DND-41 (cell line): ENCODE measurements around the gene GEMIN7.

Source experiments
- ATAC-seq: fragments of 200-7000 bp; cut with Tn5 transposase; 3 replicates; pipeline ENCODE4 v1.9.1; 2021; ENCODE audit warnings: low read depth; ENCODE audit not compliant: insufficient read depth
- DNase-seq: peaks from one replicate; pipeline ENCODE4 v3.0.0-alpha.2; 2020
- H2AFZ ChIP-seq: 2 replicates; pipeline ENCODE4 v1.6.0; 2012; ENCODE audit warnings: low read depth, low read length
- H3K27ac ChIP-seq: 2 replicates; pipeline ENCODE4 v1.5.1; 2012; ENCODE audit warnings: low read length, inconsistent platforms
- H3K27me3 ChIP-seq: fragments of 200-600 bp; sonication (generic); 2 replicates; pipeline ENCODE4 v1.6.0; 2012; ENCODE audit warnings: low read length, mild to moderate bottlenecking, inconsistent platforms; ENCODE audit not compliant: insufficient read depth, poor library complexity
- H3K36me3 ChIP-seq: 2 replicates; pipeline ENCODE4 v1.5.1; 2012; ENCODE audit warnings: low read length, inconsistent platforms; ENCODE audit not compliant: insufficient read depth
- H3K4me1 ChIP-seq: 2 replicates; pipeline ENCODE4 v1.5.1; 2012; ENCODE audit warnings: mild to moderate bottlenecking, low read length; ENCODE audit not compliant: insufficient read depth
- H3K4me2 ChIP-seq: 2 replicates; pipeline ENCODE4 v1.6.0; 2012; ENCODE audit warnings: mild to moderate bottlenecking, moderate library complexity, low read length, inconsistent platforms; ENCODE audit not compliant: insufficient read depth
- H3K4me3 ChIP-seq, 2 experiments: fragments of 200-600 bp in 1 of 2; shearing (Covaris generic) in 1 of 2; 2 replicates each; pipeline ENCODE4 v1.5.1; 2012 to 2016; ENCODE audit warnings: inconsistent platforms in 2 of 2, low read length in 2 of 2, mild to moderate bottlenecking in 2 of 2, low read depth in 1 of 2, moderate library complexity in 1 of 2
- H3K79me2 ChIP-seq: 2 replicates; pipeline ENCODE4 v1.6.0; 2012; ENCODE audit warnings: low read length, inconsistent platforms; ENCODE audit not compliant: insufficient read depth
- H3K9ac ChIP-seq: 2 replicates; pipeline ENCODE4 v1.6.0; 2012; ENCODE audit warnings: low read depth, mild to moderate bottlenecking, inconsistent platforms, low read length, moderate library complexity
- H3K9me3 ChIP-seq: 2 replicates; pipeline ENCODE4 v1.5.1; 2012; ENCODE audit warnings: low read length, moderate library complexity, mild to moderate bottlenecking, inconsistent platforms; ENCODE audit not compliant: insufficient read depth, severe bottlenecking
- H4K20me1 ChIP-seq: 2 replicates; pipeline ENCODE4 v1.6.0; 2012; ENCODE audit warnings: low read length; ENCODE audit not compliant: insufficient read depth
- CTCF ChIP-seq: IDR thresholded peaks from 2 replicates; pipeline ENCODE4 v1.5.1; 2012; ENCODE audit warnings: borderline replicate concordance, low read length, moderate library complexity, mild to moderate bottlenecking; ENCODE audit not compliant: poor library complexity, severe bottlenecking; ENCODE audit errors: extremely low read depth
- EZH2 ChIP-seq: IDR thresholded peaks from 3 replicates; pipeline ENCODE4 v1.6.1; 2012; ENCODE audit warnings: borderline replicate concordance, low read depth, mild to moderate bottlenecking, moderate library complexity, low read length, inconsistent platforms; ENCODE audit not compliant: severe bottlenecking

GEMIN7 gene

GRCh38 chr19:45058622-45059159 lies 20.4 kb upstream of the GEMIN7 start:
- Histone ChIP-seq H3K4me2 (no peak overlapping the region), H3K27me3 (no peaks in the 10 kb centered on the region), H2AFZ (no peak overlapping the region), H3K9me3 (no peaks in the 10 kb centered on the region), H3K27ac (no peak overlapping the region), H3K4me1 (no peaks in the 10 kb centered on the region), H3K36me3 (peaks cover 92% of the 10 kb centered on the region), H3K4me3 (no peak overlapping the region), H3K9ac (no peak overlapping the region), H3K79me2 (peaks cover 10% of the 10 kb centered on the region; the same call in 1 of the 2 replicates), H4K20me1 (peaks cover 50% of the 10 kb centered on the region)
- ATAC-seq (no peak), DNase-seq (no peak)
- TF ChIP-seq EZH2 (no peak), CTCF (no peak)

GRCh38 chr19:45059258-45059965 lies 19.6 kb upstream of the GEMIN7 start:
- H3K4me2 ChIP-seq: no peak overlapping the region
- H3K79me2 ChIP-seq: peaks cover 9% of the 10 kb centered on the region; the same call in 1 of the 2 replicates
- no peak overlapping the region for H3K27ac ChIP-seq
- H3K4me1 ChIP-seq: no peaks in the 10 kb centered on the region
- H3K9me3 ChIP-seq: no peaks in the 10 kb centered on the region
- no peak overlapping the region for H2AFZ ChIP-seq
- TF ChIP-seq EZH2: no peak
- peak; percentile 88 for TF ChIP-seq CTCF
- H4K20me1 ChIP-seq: peaks cover 46% of the 10 kb centered on the region
- ATAC-seq (peak; percentile 88), DNase-seq (peak; percentile 79)
- H3K4me3 ChIP-seq: no peak overlapping the region
- H3K9ac ChIP-seq: no peak overlapping the region
- H3K27me3 ChIP-seq: no peaks in the 10 kb centered on the region
- peaks cover 92% of the 10 kb centered on the region for H3K36me3 ChIP-seq

- H3K4me3 ChIP-seq: no peak overlapping the region
- no peak overlapping the region for H3K9ac ChIP-seq
- no peak overlapping the region for H3K27ac ChIP-seq
- H3K9me3 ChIP-seq: no peaks in the 10 kb centered on the region
- ATAC-seq (no peak), DNase-seq (no peak)
- TF ChIP-seq CTCF: no peak
- TF ChIP-seq EZH2: no peak
- H4K20me1 ChIP-seq: peaks cover 32% of the 10 kb centered on the region
- peaks cover 91% of the 10 kb centered on the region for H3K36me3 ChIP-seq
- no peak overlapping the region for H3K4me2 ChIP-seq
- H3K79me2 ChIP-seq: peaks cover 5% of the 10 kb centered on the region; the same call in 1 of the 2 replicates
- no peaks in the 10 kb centered on the region for H3K27me3 ChIP-seq
- no peak overlapping the region for H2AFZ ChIP-seq
- no peaks in the 10 kb centered on the region for H3K4me1 ChIP-seq
Observed at GRCh38 chr19:45061965-45062364, 17.1 kb upstream of the GEMIN7 start.
